Jurkat, Clone E6-1 (cell line): ENCODE data around the gene BMPER.
A peak's percentile ranks its signal among the peaks of the same experiment; 100 is the strongest.

Source experiments
- DNase-seq: peaks from one replicate; pipeline ENCODE4 v3.0.0-alpha.2; 2011; ENCODE audit warnings: low read depth, low spot score
- H3K4me3 ChIP-seq: 2 replicates; pipeline ENCODE4 v1.5.1; 2011; ENCODE audit warnings: mild to moderate bottlenecking, low read length, control low read depth, moderate library complexity

Gene BMPER

GRCh38 chr7:33886149-33886623 lies 19.2 kb upstream of the BMPER start:
- DNase-seq, result peak; percentile 30
- no peak overlapping the region for H3K4me3 ChIP-seq

- no peak overlapping the region for H3K4me3 ChIP-seq
- DNase-seq, result no peak
Observed at GRCh38 chr7:33887266-33887975, 17.9 kb upstream of the BMPER start.

- no peak overlapping the region for H3K4me3 ChIP-seq
- DNase-seq, result no peak
Observed at GRCh38 chr7:33888166-33888565, 17.2 kb upstream of the BMPER start.

- H3K4me3 ChIP-seq, result no peak overlapping the region
- DNase-seq, result no peak
Observed at GRCh38 chr7:33892945-33893344, 12.4 kb upstream of the BMPER start.

- H3K4me3 ChIP-seq, result no peak overlapping the region
- DNase-seq, result peak; percentile 69
Observed at GRCh38 chr7:33893377-33893776, 12.0 kb upstream of the BMPER start.

- no peak overlapping the region for H3K4me3 ChIP-seq
- DNase-seq, result peak; percentile 57
Observed at GRCh38 chr7:33895025-33895804, 10.1 kb upstream of the BMPER start.

- no peak for DNase-seq
- no peak overlapping the region for H3K4me3 ChIP-seq
Observed at GRCh38 chr7:33900501-33900900, 4.8 kb upstream of the BMPER start.

GRCh38 chr7:33901199-33901598 lies 4.1 kb upstream of the BMPER start:
- no peak overlapping the region for H3K4me3 ChIP-seq
- no peak for DNase-seq

GRCh38 chr7:33901847-33902246 lies 3.5 kb upstream of the BMPER start:
- no peak overlapping the region for H3K4me3 ChIP-seq

GRCh38 chr7:33902746-33903145 lies 2.6 kb upstream of the BMPER start:
- no peak for DNase-seq
- no peak overlapping the region for H3K4me3 ChIP-seq

More at GRCh38 chr7:33901847-33902246, 3.5 kb upstream of the BMPER start:
- no peak for DNase-seq

GRCh38 chr7:33903791-33904680 lies 1.3 kb upstream of the BMPER start:
- peak overlapping the region; percentile 18; the same call in 1 of the 2 replicates for H3K4me3 ChIP-seq

GRCh38 chr7:33904681-33905388 lies 504 bp upstream of the BMPER start:
- H3K4me3 ChIP-seq, result peak overlapping the region; percentile 31
- no peak for DNase-seq

More at GRCh38 chr7:33903791-33904680, 1.3 kb upstream of the BMPER start:
- DNase-seq, result no peak

GRCh38 chr7:33906697-33907096 lies 1.4 kb downstream of the BMPER start:
- no peak overlapping the region for H3K4me3 ChIP-seq

GRCh38 chr7:33907625-33908024 lies 2.3 kb downstream of the BMPER start:
- H3K4me3 ChIP-seq, result no peak overlapping the region
- DNase-seq, result no peak

More at GRCh38 chr7:33906697-33907096, 1.4 kb downstream of the BMPER start:
- no peak for DNase-seq

- H3K4me3 ChIP-seq, result no peak overlapping the region
- no peak for DNase-seq
Observed at GRCh38 chr7:33909318-33909717, 4.0 kb downstream of the BMPER start.

GRCh38 chr7:33909755-33910154 lies 4.4 kb downstream of the BMPER start:
- H3K4me3 ChIP-seq, result no peak overlapping the region
- no peak for DNase-seq

- no peak overlapping the region for H3K4me3 ChIP-seq
- no peak for DNase-seq
Observed at GRCh38 chr7:33910756-33911155, 5.4 kb downstream of the BMPER start.

GRCh38 chr7:33916357-33917081 lies 11.2 kb downstream of the BMPER start:
- DNase-seq, result no peak
- H3K4me3 ChIP-seq, result no peak overlapping the region
